Measurements from ENCODE around the gene CYP26B1.

DNA sequence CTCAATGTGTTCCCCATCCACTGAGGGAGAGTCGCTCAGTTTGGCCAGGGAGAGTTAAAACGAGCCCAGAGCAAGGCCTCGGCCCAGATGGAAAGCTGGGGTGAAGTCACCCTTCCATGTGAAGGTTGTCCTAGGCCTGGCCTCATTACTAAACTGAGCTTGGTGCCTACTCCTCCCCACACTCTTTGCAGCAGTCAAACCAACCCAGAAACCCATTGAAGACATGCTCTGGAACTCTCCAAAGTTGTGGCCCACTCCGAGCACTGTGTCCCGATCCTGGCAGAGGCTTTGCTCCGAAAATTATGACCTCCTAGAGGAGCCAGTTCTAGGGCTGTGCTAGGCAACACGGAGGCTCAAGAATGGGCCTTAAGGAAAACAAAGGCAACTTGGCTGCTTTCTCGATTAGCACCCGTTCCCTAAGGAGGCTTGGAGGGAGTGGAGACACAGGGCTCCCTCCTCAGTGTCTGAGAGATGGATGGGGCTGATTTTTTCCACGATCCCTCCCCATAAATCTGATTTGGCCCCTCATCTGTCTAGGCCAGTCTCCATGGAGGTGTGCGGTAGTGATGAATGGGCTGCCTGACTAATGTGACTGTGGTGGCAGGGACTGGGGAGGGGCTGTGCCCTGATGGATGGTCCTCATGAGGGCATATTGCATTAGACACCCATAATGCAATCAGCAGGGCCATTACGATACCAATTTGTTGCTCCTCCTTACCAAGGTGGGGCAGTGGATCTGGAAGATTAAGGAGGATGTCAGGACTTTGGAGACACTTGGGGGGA, 11.7 kb upstream of the CYP26B1 start:
- no peak for TF ChIP-seq EZH2 (IDR thresholded peaks at IDR 0.05; ENCODE audit: borderline replicate concordance)
- TF ChIP-seq, protein P1, sequence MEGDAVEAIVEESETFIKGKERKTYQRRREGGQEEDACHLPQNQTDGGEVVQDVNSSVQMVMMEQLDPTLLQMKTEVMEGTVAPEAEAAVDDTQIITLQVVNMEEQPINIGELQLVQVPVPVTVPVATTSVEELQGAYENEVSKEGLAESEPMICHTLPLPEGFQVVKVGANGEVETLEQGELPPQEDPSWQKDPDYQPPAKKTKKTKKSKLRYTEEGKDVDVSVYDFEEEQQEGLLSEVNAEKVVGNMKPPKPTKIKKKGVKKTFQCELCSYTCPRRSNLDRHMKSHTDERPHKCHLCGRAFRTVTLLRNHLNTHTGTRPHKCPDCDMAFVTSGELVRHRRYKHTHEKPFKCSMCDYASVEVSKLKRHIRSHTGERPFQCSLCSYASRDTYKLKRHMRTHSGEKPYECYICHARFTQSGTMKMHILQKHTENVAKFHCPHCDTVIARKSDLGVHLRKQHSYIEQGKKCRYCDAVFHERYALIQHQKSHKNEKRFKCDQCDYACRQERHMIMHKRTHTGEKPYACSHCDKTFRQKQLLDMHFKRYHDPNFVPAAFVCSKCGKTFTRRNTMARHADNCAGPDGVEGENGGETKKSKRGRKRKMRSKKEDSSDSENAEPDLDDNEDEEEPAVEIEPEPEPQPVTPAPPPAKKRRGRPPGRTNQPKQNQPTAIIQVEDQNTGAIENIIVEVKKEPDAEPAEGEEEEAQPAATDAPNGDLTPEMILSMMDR (IDR thresholded peaks at IDR 0.05; ENCODE audit: poor library complexity): no peak
